8988T (cell line): ENCODE data around the gene FYN.
"Not testable (repeated sequence)": the region's sequence is repeated elsewhere in the genome, so short reads cannot be mapped to it uniquely, and the experiment has no call there.

Source experiments
- DNase-seq: peaks from one replicate; pipeline ENCODE4 v3.0.0; 2011

Gene FYN

GRCh38 chr6:111648100-111648499, 225.2 kb downstream of the FYN start:
- no peak for DNase-seq

- no peak for DNase-seq
Measured at GRCh38 chr6:111646942-111647341, 226.3 kb downstream of the FYN start.

GRCh38 chr6:111646034-111646433, 227.2 kb downstream of the FYN start:
- no peak for DNase-seq

DNA sequence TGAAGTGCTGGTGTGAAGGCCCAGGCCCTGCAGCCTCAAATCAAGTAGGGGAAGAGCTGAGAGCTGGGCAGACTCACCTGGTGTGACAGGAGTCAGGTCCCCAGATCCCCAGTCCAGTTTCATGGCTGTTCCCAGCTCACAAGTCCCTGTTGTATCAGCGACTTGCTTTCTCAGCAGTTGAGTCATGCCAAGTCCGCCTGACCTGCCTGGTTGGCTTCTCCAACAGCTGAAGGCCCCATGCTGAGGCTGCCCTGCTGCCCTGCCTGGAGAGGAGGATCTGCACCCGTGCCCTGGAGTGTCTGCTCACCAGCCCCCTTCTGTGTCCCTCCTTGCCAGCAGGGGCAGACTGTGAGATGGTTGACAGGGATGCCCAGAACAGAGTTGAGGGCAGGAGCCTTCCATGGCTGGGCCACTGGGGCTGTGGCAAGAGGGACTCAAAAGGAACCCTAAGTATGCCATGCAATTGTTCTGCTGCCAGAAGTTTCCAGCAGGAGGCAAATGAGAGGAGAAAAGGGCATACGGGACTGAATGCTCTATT, 228.3 kb downstream of the FYN start:
- no peak for DNase-seq

GRCh38 chr6:111642463-111643158, 230.6 kb downstream of the FYN start:
- DNase-seq: peak; percentile 31

DNA sequence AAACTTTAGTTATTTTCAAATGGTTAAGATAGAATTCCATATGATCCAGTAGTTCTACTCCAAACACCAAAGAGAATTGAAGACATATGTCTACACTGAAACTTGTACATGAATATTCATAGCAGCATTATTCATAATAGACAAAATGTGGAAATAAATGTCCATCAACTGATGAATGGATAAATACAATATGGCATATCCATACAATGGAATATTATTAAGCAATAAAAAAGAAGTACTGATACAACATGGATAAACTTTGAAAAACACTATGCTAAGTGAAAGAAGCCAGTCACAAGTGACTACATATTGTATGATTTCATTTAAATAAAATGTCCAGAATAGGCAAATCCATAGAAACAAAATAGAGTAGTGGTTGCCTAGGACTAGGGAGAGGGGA, 234.0 kb downstream of the FYN start:
- no peak for DNase-seq

GRCh38 chr6:111634981-111635380, 238.3 kb downstream of the FYN start:
- DNase-seq: not testable (repeated sequence)

DNA sequence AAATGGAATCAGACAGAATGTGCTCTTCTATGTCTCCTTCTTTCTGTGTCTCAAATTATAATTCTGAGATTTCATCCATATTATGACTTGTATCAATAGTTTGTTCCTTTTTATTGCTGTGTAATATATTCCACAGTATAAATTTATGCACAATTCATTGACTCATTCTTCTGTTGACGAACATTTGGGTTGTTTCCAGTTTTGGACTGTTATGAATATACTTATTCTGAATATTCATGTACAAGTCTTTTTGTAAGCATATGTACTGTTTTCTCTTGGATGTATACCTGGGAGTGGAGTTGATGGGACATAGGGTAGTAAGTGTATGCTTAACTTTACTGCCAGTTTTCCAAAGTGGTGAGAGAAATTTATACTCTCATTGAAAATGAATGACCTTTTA, 239.4 kb downstream of the FYN start:
- DNase-seq: no peak

GRCh38 chr6:111632468-111633247, 240.6 kb downstream of the FYN start:
- no peak for DNase-seq

GRCh38 chr6:111631903-111632460, 241.3 kb downstream of the FYN start:
- no peak for DNase-seq

DNA sequence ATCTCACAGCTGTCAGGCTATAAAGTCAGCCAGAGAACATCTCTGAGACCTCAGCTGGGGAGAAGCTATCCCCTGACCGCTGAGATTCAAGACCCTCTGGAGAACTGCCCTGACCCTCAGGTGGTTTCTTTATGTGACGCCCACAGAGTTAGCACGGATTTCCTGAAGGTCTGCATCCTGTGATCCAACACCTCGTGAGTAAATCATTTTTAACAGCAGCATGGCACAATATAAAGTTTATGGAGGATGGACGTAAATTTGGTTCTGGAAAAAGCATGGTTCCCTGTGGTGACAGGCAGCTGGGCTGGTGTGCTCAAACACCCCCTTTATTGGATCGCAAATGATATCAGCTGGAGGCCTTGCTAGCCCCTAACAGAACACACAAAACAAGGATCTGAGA, 242.2 kb downstream of the FYN start:
- no peak for DNase-seq

DNA sequence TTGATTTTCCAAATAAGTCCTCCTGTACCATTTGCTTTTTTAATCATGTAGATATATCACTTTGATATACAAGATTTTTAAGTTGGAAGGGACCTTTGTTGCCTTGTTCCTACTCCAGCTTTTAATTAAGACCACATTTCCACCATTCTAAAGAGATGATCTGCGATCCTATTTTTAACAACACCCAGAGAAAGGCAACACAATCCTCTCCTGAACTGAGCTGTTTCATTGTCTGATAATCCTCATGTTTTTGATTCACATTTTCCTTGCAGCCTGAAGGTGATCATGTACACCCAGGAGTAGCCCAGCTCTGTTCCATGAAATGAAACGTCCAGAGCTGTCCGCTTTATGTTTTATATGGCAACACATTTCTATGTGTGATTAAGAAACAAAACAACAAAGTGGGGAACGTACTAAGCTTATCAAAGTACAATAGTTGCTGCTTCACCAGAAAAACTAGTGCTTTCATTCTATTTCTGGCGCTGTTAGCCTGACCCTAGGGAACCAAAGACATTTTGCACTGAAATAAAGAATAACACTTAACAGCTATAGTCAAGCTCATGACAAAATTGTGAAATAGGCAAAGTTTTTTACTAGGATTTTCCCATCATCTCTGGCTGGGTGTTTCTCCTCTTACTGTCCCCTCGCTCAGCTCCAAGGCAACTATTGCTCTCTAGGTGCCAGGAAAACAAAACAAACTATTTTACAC, 245.0 kb downstream of the FYN start:
- DNase-seq: no peak

GRCh38 chr6:111626441-111626840, 246.8 kb downstream of the FYN start:
- no peak for DNase-seq

DNA sequence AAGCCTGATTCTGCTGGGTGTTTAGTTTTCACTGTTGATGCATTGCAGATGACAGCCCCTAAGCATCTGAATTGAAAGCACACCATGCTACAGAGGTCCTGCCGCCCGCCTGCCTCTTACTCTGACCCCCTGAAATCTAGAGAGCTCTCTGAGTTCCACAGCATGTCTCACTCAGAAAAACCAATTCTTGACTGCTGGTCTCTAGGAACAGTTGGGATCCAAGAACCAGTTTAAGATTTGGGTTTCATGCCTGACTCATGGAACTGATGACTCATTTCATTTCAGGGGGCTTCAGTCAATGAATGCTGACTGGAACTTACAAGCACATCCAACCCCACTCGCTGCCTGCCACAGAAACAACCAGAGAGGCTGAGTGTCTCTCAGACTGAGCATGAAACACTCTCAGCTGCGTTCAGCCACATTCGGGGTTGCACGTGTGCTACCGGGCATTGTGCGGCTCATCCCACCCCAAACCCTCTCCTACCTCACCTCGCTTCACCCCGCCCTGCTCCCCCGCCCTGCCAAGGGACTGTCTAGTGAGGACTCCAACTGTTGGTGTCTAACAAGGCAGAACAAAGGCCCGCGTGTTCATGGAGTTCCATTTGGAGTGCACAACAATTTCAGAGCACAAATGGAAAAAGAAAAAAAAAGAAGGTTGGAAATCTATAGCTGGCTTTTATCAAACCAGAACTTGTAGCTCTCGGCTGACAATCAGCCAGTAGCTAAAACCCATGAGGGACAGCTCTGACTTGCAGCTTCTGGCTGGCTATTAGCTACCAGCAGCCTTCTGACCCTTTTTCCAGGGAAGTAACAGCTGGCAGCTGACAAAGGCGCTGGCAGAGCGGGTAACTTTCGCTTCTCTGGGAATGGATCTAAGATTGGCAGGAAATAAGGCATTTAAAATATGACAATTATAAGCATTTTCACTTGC, 247.5 kb downstream of the FYN start:
- DNase-seq: no peak

DNA sequence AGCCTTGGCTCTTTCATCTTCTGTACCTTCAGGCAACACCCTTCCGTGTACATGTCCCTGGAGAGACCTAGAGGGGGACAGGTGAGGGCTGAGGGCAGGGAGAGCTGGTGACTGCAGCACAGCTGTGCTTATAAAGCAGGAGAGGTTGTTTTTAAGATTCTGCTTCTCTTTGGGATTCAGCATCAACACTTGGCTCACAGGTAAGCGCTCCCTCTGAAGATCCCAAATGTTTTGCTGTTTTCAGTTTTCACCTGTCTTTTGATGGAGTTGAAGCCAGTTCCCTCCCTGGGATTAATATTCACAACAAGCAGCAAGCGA, 248.2 kb downstream of the FYN start:
- DNase-seq: no peak

DNA sequence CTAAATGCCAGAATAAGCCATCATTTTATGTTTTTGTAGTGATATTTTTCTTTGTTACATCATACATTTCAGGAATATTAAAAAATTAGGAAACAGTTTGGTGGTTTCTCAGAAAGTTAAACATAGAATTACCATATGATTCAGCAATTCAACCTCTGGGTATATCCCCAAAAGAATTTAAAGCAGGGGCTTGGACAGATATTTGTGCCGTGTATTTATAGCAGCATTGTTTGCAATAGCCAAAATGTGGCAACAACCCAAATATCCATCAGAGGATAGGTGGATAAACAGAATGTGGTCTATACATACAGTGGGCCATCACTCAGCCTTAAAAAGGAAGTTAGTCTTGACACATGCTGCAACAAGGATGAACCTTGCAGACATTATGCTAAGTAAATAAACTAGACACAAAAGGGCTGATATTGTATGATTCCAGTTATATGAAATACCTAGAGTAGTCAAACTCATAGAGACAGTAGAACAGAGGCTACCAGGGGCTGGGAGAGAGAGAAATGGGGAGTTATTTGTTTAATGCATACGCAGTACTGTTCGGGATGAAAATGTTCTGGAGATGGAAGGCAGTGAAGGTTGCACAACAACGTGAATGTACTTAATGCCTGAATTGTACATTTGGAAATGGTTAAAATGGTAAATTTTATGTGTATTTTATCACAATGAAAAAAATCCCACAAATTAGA, 248.7 kb downstream of the FYN start:
- DNase-seq: no peak

- no peak for DNase-seq
Measured at GRCh38 chr6:111623046-111623718, 250.1 kb downstream of the FYN start.

- no peak for DNase-seq
Measured at GRCh38 chr6:111620169-111620568, 253.1 kb downstream of the FYN start.

DNA sequence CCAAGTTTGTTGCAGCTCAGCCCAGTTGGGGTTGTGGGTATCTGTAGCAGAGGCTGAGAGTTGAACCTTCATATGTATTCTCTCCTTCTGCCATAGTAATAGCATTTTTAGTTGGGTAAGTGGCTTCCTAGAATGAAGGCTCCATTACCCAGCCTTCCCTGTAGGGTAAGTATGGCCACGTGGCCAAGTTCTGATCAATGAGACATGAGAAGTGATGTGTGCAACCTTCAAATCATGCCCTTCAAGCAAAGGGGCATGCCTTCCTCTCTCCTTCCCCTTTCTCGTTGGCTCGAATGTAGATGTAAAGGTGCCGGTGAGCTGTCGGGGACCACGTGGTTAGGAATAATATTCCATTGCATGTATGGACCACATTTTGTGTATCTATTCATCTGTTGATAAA, 254.8 kb downstream of the FYN start:
- no peak for DNase-seq

GRCh38 chr6:111617149-111617548, 256.1 kb downstream of the FYN start:
- no peak for DNase-seq
